ENCODE measurements around the gene TUBA4A.

DNA sequence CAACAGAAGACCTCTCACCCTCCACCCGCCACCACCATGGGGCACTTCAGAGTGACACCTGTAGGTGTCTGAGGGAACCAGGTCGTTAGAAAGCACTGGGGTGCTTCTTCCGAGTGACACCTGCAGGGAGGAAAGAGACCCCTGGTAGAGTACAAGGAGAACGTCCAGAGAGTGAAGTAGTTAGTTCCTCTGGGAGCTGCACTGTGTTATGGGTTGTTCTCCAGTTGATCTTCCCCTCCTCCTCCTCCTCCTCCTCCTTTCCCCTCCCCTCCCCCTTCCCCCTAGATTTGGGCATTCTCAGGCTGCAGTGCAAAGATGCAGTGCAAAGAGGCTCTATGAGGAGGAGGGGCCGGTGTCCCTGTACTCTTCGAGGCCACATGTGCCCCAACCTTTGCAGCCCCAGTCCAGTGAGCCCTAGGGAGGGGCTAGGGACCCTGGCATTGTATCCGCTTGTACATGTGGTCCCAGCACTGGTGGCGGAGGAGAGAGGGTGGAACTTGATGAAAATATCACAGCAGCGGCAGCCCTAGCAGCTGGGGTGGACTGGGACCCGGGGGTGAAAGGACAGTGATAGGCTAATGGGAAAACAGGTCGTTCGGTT is 26.3 kb upstream of the TUBA4A start:
- TF ChIP-seq, protein P1, sequence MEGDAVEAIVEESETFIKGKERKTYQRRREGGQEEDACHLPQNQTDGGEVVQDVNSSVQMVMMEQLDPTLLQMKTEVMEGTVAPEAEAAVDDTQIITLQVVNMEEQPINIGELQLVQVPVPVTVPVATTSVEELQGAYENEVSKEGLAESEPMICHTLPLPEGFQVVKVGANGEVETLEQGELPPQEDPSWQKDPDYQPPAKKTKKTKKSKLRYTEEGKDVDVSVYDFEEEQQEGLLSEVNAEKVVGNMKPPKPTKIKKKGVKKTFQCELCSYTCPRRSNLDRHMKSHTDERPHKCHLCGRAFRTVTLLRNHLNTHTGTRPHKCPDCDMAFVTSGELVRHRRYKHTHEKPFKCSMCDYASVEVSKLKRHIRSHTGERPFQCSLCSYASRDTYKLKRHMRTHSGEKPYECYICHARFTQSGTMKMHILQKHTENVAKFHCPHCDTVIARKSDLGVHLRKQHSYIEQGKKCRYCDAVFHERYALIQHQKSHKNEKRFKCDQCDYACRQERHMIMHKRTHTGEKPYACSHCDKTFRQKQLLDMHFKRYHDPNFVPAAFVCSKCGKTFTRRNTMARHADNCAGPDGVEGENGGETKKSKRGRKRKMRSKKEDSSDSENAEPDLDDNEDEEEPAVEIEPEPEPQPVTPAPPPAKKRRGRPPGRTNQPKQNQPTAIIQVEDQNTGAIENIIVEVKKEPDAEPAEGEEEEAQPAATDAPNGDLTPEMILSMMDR (IDR thresholded peaks at IDR 0.05) = no peak
- no peak for TF ChIP-seq POLR2A (IDR thresholded peaks at IDR 0.05)
- TF ChIP-seq POLR2AphosphoS5 (IDR thresholded peaks at IDR 0.05) = no peak
